Karpas-422 (cell line): ENCODE results near the gene C4A. TPM values are rescaled to one million over a fixed set of nuclear protein-coding genes. Genes with fewer than 3 reads are reported as not detected.
"Not testable (repeated sequence)": the region's sequence is repeated elsewhere in the genome, so short reads cannot be mapped to it uniquely, and the experiment has no call there.

Experiments used
- DNase-seq: peaks from one replicate; pipeline ENCODE4 v3.0.0-alpha.2; 2015
- H2AFZ ChIP-seq: fragments of 200-600 bp; sonication (generic); 2 replicates; pipeline ENCODE4 v1.6.1; 2014; ENCODE audit warnings: antibody characterized with exemption, low read length, mixed read lengths
- H3K27ac ChIP-seq: fragments of 200-600 bp; sonication (generic); 2 replicates; pipeline ENCODE4 v1.5.1; 2014; ENCODE audit warnings: mild to moderate bottlenecking, low read length, moderate library complexity
- H3K27me3 ChIP-seq: fragments of 200-600 bp; sonication (generic); 2 replicates; pipeline ENCODE4 v1.6.1; 2014; ENCODE audit warnings: low read length, mixed read lengths
- H3K36me3 ChIP-seq: fragments of 200-600 bp; sonication (generic); 2 replicates; pipeline ENCODE4 v1.6.1; 2014; ENCODE audit warnings: low read length, mixed read lengths; ENCODE audit not compliant: insufficient read depth
- H3K4me1 ChIP-seq: fragments of 200-600 bp; sonication (generic); 2 replicates; pipeline ENCODE4 v1.6.1; 2014; ENCODE audit warnings: mild to moderate bottlenecking, low read length, mixed read lengths
- H3K4me2 ChIP-seq: fragments of 200-600 bp; sonication (generic); 2 replicates; pipeline ENCODE4 v1.6.1; 2014; ENCODE audit warnings: low read length, low read depth, mild to moderate bottlenecking; ENCODE audit not compliant: poor library complexity, severe bottlenecking
- H3K4me3 ChIP-seq: fragments of 200-600 bp; sonication (generic); 2 replicates; pipeline ENCODE4 v1.5.1; 2014; ENCODE audit warnings: mild to moderate bottlenecking, antibody characterized with exemption, low read length, mixed read lengths
- H3K79me2 ChIP-seq: fragments of 200-600 bp; sonication (generic); 2 replicates; pipeline ENCODE4 v1.6.1; 2014; ENCODE audit warnings: mild to moderate bottlenecking, low read length, mixed read lengths
- H3K9ac ChIP-seq: fragments of 200-600 bp; sonication (generic); 2 replicates; pipeline ENCODE4 v1.6.0; 2014; ENCODE audit warnings: low read length
- H3K9me2 ChIP-seq: fragments of 200-600 bp; sonication (generic), shearing (Covaris generic); replicated peaks from 2 replicates; pipeline ENCODE4 v1.6.0; 2014; ENCODE audit warnings: mild to moderate bottlenecking, low read length, moderate library complexity; ENCODE audit not compliant: insufficient read depth
- H3K9me3 ChIP-seq: fragments of 300-700, 200-600 bp; sonication (generic); 2 replicates; pipeline ENCODE4 v1.6.1; 2014; ENCODE audit warnings: low read length, mixed read lengths
- H4K20me1 ChIP-seq: fragments of 200-600 bp; sonication (generic); 2 replicates; pipeline ENCODE4 v1.6.1; 2014; ENCODE audit warnings: mild to moderate bottlenecking, antibody characterized with exemption, low read length, low read depth; ENCODE audit not compliant: insufficient read depth
- total RNA-seq: library from RNA; depleted of rRNA; stranded (reverse); fragments of >200 nt; shearing (Covaris generic); gene quantifications from 2 replicates; pipeline ENCODE4 v1.2.3, GENCODE V29; 2014; ENCODE audit warnings: low replicate concordance

C4A gene
- total RNA-seq, 1 experiment from 2014 or later = 2.9 TPM

DNA sequence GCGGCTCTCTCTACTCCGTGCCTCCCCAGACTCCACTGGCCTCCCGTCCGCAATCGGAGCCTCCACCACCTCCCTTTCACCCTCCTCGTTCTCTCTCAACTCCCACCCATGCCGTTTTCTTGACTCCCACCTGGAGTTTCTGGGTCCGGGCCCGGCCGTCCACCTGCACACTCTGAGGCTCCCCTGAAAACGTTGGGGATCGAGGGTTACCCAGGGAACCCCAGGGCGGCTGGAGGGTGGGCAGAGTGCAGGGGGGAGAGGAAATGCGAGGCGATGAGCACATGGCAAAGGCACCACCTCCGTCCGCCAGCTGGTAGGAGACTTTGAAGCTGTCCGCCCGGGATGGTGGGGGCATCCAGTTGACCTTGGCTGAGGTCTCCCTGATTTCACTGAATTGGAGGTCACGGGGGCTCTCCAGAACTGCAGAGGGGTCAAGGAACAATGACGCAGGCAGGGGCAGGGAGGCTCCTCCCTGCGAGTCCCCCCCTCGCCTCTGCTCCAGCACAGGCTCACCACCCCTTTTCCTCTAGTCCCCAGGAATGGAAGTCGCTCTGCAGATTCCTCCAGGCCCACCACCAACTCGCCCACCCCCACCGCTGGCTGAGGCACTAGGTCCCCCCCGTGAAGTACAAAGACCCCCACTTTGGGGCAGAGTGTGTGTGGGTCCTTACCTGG, 29.1 kb downstream of the C4A start:
- not testable (repeated sequence) for H3K27me3 ChIP-seq, H3K27ac ChIP-seq, H3K9ac ChIP-seq, H3K79me2 ChIP-seq, H3K36me3 ChIP-seq, H3K4me3 ChIP-seq, DNase-seq, H3K4me1 ChIP-seq, H3K9me3 ChIP-seq, H4K20me1 ChIP-seq, H2AFZ ChIP-seq, H3K4me2 ChIP-seq, H3K9me2 ChIP-seq

DNA sequence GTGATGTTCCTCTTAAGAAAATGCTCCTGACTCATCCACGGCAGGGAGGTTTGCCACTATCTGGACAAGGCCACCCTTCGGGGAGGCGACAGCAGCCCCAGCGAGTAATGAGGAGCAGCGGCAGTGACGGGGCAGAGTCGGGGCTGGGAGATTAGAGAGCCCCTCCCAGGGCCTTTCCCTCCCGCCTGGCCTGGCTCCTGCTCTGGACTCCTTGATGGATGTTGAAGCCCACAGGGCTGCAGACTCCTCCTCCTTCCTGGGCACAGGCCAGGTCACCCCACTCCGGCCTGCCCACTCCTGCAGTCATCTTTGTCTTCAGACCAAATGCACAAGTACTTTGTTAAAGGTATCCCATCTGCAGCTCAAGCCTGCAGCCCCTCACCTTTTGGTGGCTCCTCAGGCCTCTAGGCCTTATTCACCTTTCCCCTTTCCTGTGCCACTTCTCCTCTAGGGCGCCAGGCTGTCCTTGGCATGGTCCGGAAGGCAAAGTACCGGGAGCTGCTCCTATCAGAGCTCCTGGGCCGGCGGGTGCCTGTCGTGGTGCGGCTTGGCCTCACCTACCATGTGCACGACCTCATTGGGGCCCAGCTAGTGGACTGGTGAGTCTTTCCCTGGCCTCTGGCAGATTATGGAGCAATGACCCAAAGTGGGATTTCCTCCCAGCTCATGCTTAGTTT, 31.2 kb downstream of the C4A start:
- not testable (repeated sequence) for H3K9me2 ChIP-seq, H4K20me1 ChIP-seq, H3K4me3 ChIP-seq, H3K4me2 ChIP-seq, DNase-seq, H3K9ac ChIP-seq, H3K27ac ChIP-seq, H3K36me3 ChIP-seq, H3K9me3 ChIP-seq, H2AFZ ChIP-seq, H3K27me3 ChIP-seq, H3K79me2 ChIP-seq, H3K4me1 ChIP-seq

DNA sequence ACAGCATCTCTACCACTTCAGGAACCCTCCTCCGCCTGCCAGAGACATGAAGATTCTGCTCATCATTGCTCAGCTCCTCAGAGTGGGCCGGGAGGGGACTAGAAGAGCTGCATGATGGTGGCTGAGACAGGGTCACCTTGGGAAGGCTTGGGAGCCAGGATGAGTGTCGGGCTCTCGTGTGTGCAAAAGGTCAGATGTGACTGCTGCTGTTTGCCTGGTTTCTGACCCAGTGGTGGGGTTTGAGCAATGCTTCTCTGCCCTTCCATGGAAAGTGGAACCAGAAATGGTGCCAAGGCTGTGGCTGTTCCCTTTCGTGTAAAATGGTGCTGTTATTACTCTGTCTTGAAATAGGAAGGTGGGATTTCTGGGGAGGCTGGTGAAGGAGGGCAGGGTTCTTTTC, 31.9 kb downstream of the C4A start:
- DNase-seq, H3K9me3 ChIP-seq, H2AFZ ChIP-seq, H3K4me2 ChIP-seq, H3K27ac ChIP-seq, H3K27me3 ChIP-seq, H3K4me3 ChIP-seq, H4K20me1 ChIP-seq, H3K79me2 ChIP-seq, H3K36me3 ChIP-seq, H3K9ac ChIP-seq, H3K9me2 ChIP-seq, H3K4me1 ChIP-seq: not testable (repeated sequence)

- not testable (repeated sequence) for DNase-seq
These were observed 32.7 kb downstream of the C4A start, which contains the start of gene C4B for GRCh38 chr6:32014547-32014946. C4B (plus strand) TSS chr6:32014795; CDS start chr6:32014846, 51 bp downstream.

GRCh38 chr6:32022100-32022499, 40.2 kb downstream of the C4A start:
- H4K20me1 ChIP-seq, H3K9me2 ChIP-seq, H3K27me3 ChIP-seq, H3K4me3 ChIP-seq, H3K79me2 ChIP-seq, H2AFZ ChIP-seq, H3K4me2 ChIP-seq, H3K4me1 ChIP-seq, H3K9me3 ChIP-seq, H3K27ac ChIP-seq, H3K36me3 ChIP-seq, DNase-seq, H3K9ac ChIP-seq: not testable (repeated sequence)

More at GRCh38 chr6:32014547-32014946, 32.7 kb downstream of the C4A start, which contains the start of gene C4B:
- H3K9me3 ChIP-seq, H3K4me3 ChIP-seq, H3K9me2 ChIP-seq, H2AFZ ChIP-seq, H3K27ac ChIP-seq, H3K27me3 ChIP-seq, H3K4me2 ChIP-seq, H3K79me2 ChIP-seq, H3K4me1 ChIP-seq, H3K36me3 ChIP-seq, H3K9ac ChIP-seq, H4K20me1 ChIP-seq: not testable (repeated sequence)

DNA sequence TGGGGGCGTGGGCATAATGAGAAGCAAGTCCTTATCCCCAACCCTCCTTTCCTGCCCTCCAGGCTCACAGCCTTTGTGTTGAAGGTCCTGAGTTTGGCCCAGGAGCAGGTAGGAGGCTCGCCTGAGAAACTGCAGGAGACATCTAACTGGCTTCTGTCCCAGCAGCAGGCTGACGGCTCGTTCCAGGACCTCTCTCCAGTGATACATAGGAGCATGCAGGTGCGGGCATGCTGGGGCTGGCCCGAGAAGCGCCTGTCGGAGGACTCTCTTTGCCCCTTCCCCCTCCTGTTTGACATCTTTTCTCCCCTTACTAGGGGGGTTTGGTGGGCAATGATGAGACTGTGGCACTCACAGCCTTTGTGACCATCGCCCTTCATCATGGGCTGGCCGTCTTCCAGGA, 46.8 kb downstream of the C4A start:
- H3K27me3 ChIP-seq, H2AFZ ChIP-seq, H3K4me3 ChIP-seq, H3K4me1 ChIP-seq, H3K36me3 ChIP-seq, H3K4me2 ChIP-seq, H3K9ac ChIP-seq, H4K20me1 ChIP-seq, H3K27ac ChIP-seq, DNase-seq, H3K9me3 ChIP-seq, H3K9me2 ChIP-seq, H3K79me2 ChIP-seq: not testable (repeated sequence)

DNA sequence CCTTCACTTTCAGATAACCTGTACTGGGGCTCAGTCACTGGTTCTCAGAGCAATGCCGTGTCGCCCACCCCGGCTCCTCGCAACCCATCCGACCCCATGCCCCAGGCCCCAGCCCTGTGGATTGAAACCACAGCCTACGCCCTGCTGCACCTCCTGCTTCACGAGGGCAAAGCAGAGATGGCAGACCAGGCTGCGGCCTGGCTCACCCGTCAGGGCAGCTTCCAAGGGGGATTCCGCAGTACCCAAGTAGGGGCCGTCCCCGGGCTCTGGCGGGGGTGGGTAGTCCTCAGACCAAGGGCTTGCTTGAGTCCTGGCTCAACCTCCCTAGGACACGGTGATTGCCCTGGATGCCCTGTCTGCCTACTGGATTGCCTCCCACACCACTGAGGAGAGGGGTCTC, 47.7 kb downstream of the C4A start:
- not testable (repeated sequence) for H2AFZ ChIP-seq, H3K27ac ChIP-seq, H3K9ac ChIP-seq, H3K4me1 ChIP-seq, H3K9me3 ChIP-seq, DNase-seq, H3K4me3 ChIP-seq, H3K27me3 ChIP-seq, H3K4me2 ChIP-seq, H3K36me3 ChIP-seq, H3K9me2 ChIP-seq, H3K79me2 ChIP-seq, H4K20me1 ChIP-seq

DNA sequence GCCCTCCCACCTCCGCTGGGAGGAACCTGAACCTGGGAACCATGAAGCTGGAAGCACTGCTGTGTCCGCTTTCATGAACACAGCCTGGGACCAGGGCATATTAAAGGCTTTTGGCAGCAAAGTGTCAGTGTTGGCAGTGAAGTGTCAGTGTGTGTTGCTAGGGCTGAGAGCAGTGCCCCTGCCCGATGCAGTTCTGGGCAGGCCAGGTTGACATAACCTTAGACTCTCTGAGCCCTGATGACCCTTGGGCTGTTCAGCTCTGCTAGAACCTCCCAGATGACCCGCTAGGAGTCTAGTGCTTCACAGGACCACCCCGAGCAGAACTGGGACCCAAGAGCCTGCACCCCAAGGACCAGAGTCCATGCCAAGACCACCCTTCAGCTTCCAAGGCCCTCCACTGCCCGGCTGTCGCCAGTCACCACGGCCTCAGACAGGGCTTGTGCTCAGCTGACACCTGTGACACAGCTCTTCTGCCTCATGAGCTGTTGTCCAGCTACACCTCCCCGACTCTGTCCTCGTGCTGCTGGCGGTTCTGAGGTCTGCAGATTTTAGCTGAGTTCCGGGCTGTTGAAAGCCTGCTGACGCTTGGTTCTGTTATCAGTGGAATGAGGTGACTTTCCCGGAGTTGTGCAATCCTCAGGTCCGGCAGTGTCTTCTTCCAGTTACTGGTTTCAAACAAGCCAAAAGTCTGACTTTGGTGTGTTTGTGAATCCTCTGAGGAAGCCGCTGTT, 53.6 kb downstream of the C4A start:
- not testable (repeated sequence) for H3K9ac ChIP-seq, H3K4me1 ChIP-seq, H4K20me1 ChIP-seq, H3K27me3 ChIP-seq, H3K4me2 ChIP-seq, H3K79me2 ChIP-seq, DNase-seq, H3K9me3 ChIP-seq, H2AFZ ChIP-seq, H3K36me3 ChIP-seq, H3K9me2 ChIP-seq, H3K27ac ChIP-seq, H3K4me3 ChIP-seq
